ENCODE measurements around the gene ASGR1.
"Not testable (repeated sequence)": the region's sequence is repeated elsewhere in the genome, so short reads cannot be mapped to it uniquely, and the experiment has no call there.

ASGR1 gene

DNA sequence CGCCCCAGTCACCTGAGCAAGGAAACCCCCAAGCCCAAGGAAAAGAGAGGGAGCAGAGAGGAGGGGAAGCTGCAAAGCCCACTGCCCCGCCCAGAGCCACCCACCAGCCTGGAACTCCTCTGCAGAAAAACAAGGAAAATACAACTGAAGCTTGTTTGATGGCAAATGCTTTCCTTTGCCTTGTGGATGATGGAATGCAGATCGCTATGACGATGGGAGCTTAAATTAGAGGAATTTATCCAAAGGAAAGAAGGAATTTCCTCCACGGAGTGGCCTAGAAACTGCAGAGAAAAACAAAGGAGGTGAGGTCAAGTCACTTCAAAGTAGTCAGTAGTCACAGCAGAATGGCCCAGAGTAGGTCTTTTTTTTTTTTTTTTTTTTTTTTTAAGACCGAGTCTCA is 33.1 kb downstream of the ASGR1 start:
- DNase-seq, result no peak

DNA sequence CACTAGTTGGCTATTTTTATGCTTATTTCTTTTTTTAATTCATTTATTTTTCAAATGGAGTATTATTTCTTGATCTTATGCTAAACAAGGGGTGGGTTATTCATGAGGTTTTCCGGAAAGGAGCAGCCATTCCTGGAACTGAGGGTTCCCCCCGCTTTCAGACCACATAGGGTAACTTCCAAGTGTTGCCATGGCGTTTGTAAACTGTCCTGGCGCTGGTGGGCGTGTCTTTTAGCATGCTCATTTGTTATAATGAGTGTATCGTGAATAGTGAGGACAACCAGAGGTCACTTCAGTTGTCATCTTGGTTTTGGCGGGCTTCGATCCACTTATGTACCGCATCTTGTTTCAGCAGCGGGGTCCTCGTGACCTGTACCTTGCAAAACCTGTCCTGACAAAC is 35.0 kb downstream of the ASGR1 start:
- no peak for DNase-seq

DNA sequence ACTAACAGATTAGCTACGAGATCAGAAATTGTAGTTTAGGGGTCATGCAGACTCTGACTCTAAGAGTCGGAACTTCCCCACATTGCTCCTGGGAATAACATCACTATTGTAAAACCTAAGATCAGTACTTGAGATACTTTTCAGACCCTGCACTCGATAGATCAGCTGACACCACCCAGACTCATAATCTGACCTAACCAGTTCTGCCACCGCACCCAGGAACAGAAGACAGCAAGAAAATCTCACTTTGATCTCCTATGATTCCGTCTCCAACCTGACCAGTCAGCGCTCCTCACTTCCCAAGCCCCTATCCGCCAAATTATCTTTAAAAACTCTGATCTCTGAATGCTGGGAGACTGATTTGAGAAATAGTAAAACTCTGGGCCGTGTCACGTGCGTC is 37.3 kb downstream of the ASGR1 start:
- no peak for DNase-seq

DNA sequence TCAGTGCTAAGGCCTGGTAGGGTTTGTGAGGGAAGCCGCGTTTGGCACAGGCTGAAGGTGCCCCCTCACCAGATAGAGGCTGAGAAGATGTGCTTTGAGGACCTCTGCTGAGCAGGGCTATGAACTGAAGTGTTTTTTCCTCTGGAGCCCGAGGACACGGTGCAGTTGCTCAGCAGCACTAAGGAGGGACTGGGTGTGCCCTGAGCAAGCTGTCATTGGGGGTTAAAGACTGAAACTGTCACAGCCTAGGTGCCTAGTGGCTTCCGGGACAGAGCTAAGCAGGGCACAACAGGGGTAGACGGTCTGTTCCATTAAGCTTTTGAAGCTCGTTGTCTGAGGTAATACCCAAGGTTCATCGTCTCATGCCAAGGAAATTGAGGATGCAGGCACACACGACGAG is 39.8 kb downstream of the ASGR1 start:
- DNase-seq, result no peak

DNA sequence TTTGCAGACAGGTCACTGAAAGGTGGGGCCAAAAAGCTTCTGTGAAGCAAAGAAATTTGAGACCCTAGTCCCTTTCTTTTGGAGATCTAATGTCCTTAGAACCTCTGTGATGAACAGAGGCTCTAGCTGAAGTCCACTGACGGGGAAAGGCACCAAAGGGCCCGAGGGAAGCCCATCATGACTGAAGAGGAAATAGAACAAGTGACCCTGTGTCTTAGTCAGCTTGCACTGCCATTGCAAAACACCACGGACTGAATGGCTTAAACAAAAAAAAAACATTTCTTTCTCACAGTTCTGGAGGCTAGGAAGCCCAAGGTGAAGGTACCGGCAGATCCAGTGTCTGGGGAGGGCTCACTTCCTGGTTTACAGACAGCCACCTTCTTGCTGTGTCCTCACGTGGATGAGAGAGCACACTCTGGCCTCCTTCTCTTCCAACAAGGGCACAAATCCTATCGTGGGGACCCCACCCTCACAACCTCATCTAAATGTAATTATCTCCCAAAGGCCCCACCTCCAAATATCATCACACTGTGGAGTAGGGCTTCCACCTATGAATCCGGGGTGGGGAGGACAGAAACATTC is 40.3 kb downstream of the ASGR1 start:
- DNase-seq, result no peak

DNA sequence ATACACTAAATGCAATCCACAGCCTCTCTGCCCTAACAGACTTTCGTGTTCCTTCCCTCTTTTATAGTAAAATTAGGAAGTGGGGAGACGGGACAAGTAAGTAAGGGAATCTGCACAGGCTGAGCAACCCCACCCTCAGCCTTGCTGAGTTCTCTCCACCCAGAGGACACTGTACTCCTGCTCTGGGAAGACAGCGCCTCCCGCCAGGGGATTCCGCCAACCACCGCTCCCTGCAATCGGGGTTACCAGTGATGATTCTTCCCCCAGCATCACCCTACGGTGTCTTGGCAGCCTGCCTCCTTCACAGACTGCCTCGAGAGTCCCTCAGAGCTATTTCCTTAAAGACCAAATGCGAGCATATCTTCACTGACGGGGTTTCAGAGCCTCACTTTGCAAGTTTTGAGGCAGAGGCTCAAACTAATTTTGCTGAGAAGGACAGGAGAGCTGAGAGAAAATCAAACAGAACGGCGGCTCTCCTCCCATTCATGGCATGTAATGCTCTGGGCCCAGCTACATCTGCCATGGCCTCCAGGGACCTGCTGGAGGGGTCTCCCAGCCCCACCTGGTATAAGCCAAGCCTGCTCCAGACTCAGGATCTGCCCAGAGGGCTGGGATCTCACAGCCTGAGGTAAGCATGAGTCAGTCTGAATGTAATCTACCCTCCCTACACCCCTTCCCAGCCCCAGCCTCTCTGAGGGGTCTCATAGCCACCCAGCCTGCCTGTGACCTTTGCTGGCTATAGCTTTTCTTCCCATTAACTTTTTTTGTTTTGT is 41.8 kb downstream of the ASGR1 start:
- no peak for DNase-seq

DNA sequence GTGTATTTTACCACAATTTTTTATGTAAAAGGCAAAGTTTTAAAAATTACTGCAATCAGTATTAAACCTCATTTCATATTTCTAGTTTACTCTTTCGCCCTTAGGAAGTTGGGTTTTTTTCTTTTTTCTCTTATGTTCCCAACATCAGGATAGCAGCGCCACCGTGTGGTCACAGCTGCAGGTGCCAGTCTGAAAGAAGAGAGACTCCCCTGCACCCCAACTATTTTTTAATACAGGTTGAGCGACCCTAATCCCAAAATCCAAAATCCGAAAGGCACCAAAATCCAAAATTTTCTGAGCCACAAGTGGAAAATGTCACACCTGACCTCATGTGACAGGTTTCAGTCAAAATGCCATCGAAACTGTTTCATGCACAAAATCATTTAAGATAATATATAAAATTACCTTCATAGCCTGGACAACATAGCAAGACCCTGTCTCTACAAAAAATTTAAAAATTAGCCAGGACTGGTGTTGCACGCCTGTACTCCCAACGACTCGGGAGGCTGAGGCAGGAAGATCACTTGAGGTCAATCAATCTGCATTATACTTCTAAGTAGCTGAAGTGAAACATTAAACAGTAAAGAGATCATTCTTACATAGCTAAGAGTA is 42.8 kb downstream of the ASGR1 start:
- DNase-seq, result no peak

DNA sequence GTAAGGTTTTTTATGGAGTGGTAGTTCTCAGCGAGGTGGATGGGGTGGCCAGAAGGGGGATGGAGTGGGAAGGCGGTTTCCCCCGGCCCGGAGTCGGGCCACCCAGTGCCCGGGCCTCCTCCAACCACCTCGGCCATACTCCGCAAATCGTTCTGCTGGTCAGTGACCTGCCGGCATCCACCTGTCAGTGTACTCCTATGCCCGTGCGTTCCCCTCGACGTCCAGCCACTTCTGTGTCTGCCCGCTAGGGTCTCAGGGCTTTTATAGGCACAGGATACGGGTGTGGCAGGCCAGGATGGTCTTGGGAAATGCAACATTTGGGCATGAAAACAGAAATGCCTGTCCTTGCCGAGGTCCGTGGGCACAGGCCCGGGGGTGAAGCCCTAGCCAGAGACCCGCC is 45.3 kb downstream of the ASGR1 start:
- DNase-seq, result no peak

DNA sequence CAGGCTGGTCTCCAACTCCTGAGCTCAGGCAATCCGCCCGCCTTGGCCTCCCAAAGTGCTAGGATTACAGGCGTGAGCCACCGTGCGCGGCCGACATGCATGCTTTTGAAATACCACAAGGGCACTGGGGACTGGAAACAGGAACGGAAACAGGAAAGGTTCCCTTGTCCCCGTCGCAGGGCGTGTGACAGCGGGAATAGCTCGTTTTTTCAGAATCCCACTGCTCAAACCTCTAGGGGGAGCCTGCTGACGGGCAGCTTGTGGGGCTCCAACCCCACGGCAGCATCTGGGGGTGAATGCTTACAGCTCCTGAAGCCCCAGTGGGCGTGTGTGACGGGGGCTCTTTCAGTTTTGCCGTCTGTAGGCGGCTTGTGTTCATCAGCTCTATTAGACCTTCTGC is 45.7 kb downstream of the ASGR1 start:
- no peak for DNase-seq

DNA sequence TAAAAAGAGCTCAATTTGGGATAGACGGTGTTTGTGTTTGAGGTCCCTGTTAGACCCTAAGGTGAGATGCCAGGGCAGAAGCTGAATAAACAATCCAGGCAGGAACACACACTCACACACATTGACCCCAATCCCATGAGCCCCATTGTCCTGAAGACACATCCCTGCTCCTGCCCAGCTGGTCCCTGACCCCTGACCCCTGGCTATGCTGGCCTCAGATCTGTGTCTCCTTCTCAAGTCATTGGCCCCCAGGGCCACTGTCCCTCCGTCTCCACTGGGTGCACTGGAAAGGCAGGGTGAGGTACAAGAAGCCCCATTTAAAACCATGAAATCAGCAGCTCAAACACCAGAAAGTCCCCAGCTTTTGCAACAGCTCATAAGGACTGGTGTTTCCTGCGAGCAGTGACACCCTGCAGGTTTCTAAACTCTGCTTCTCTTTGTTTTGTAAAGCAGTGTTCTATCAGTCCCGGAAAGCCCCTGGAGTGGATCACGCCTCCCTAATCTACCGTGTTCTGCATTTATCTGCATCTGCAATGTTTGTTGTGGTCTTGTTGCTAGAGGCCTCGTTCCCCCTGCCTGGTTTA is 46.6 kb downstream of the ASGR1 start:
- DNase-seq, result no peak

DNA sequence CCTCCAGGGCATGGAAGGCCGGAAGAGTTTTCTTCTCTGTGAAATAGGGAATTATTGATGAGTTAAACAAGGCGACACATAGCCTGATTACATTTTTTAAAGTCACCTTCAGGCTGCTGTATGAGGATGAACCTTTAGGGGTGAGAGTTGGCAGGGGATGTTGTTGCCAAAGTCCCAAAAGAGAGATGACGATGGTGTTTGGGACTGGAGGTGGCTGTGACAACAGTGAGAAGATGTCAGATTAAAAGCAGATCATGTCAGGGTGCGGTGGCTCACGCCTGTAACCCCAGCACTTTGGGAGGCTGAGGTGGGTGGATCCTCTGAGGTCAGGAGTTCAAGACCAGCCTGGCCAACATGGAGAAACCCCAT is 47.8 kb downstream of the ASGR1 start:
- no peak for DNase-seq

DNA sequence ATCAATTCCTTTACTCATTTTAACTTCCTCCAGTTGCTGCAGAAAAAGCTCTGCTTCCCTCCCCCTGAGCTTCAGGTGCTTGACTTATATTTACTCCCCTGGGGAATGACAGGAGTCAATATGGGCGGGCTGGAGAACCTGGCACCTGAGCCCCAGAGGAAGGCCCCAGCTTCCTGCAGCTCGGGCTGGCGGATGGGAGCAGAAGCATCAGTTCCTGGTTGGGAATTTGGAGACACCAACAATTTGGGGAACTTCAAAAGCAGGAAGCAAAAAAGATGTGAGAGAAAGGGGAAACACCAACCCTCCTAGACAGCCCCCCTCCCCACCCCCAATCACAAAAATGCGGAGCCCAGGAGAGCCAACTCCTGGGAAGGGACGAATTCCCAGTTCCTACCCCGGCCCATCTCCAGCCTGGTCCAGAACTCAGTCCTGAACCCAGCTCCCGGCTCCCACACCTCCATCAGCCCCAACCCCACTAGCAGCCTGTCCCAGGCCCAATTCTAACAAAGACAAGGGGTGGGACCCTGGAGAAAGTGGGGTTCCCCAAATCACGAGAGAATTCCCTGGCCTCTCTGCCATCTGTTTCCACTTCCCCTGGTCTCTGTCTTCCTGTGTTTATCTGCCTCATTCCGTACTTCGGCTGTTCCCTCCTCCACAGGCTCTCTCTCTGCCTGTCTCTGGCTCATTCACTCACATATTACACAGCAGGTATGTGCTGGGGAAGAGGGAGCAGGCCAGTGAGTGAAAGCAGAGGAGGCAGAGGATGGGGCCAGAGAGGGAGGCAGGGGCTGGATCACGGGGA is 48.3 kb downstream of the ASGR1 start:
- DNase-seq, result no peak

DNA sequence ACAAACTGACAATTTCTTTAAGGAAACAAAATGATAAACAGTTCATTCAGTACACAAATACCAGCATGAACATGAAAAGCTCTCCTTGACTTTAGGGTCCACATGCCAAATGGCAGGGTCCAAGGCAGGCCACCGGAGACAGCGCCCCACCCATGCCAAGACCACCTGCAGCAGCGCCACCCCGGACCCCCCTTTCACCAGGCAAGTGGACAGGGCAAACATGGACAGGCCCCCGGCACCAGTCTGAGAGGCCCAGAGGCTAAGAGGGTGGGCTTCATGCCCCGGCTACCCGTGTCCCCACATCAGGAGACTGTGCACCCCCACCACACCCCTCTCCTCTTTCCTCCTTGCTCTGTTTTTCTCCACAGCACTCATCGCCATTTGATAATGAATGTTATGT is 49.9 kb downstream of the ASGR1 start:
- no peak for DNase-seq

DNA sequence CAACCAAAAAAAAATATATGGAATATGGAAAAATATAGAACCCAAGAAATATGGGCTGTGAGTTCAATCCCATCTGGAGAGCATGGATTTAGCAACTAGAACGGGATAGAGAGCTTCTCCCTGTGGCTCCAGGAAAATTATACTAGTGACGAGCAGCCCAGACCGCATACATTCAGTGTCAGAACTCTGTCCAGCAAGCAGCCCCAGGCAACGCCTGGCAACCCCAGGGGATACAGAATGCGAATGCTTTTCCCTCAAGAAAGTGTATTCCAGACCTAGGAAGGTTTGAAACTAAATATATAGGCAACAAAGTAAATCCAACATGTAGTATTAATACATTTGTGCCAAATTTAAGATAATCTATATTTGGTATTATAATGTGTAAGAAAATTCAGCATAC is 51.0 kb downstream of the ASGR1 start:
- no peak for DNase-seq

DNA sequence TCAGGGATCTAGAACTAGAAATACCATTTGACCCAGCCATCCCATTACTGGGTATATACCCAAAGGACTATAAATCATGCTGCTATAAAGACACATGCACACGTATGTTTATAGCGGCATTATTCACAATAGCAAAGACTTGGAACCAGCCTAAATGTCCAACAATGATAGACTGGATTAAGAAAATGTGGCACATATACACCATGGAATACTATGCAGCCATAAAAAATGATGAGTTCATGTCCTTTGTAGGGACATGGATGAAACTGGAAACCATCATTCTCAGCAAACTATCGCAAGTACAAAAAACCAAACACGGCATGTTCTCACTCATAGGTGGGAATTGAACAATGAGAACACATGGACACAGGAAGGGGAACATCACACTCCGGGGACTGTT is 51.7 kb downstream of the ASGR1 start:
- DNase-seq, result not testable (repeated sequence)

DNA sequence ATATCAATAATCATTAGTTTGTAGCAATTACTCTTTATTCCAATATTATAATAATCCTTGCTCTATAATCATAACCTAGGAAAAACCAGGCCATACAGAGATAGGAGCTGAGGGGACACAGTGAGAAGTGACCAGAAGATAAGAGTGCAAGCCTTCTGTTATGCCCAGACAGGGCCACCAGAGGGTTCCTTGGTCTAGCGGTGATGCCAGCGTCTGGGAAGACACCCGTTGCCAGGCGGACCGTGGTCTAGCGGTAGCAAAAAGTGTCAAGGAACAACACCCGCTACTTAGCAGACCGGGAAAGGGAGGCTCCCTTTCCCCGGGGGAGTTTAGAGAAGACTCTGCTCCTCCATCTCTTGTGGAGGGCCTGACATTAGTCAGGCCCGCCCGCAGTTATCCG is 52.8 kb downstream of the ASGR1 start:
- not testable (repeated sequence) for DNase-seq

DNA sequence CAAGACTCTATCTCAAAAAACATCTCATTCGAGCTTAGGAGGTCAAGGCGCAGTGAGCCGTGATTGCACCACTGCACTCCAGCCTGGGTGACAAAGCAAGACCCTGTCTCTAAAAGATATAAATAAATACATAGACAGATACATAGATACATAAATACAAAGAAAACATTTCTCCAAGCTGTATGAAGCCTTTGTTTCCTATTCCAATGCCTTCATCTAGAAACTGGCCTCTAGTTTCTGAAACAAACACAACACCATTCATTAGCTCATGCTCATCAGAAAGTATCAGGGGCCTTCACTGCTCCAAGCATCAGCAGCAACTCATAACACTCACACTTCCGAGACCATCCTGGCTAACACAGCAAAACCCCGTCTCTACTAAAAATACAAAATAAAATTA is 54.2 kb downstream of the ASGR1 start:
- DNase-seq, result no peak

DNA sequence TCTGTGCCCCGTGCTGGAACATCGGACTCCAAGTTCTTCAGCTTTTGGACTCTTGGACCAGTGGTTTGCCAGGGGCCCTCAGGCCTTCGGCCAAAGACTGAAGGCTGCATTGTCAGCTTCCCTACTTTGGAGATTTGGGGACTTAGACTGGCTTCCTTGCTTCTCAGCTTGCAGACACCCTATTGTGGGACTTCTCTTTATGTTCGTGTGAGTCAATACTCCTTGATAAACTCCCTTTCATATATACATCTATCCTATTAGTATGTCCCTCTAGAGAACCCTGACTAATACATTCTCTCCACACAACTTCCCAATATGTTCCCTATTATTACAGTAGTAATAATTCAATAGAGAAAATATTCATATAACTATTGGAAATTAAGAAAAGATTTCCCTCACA is 55.3 kb downstream of the ASGR1 start:
- DNase-seq, result no peak

Measured in GOT3 (cell line).